Activated CD4-positive, CD25-positive, alpha-beta regulatory T cell (primary cell): Measurements from ENCODE around the gene PIP4K2C.
"Not testable (repeated sequence)": the region's sequence is repeated elsewhere in the genome, so short reads cannot be mapped to it uniquely, and the experiment has no call there.

Experiments
- DNase-seq, 4 experiments: peaks; one replicate each; lab custom pipeline; 2025; lab: John Stamatoyannopoulos, UW

PIP4K2C gene

DNA sequence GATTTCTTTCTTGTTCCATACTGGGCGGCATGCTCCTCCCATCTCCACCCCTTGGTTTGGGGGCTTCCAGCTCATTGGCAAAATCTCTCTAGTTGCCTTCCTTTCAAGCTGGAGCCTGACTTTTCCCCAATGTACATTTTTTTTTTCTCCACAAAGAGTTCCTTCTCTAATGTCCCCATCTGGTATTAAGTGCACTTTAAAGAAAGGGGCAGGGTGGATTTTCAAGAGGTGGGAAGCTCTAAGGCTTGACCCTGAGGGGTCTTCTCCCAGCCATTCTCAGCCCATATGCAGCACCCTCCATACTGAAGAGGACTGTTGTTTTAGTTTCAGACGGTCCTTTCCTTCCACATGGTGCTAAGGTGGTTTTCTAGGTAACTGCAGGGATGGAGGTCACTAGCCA is 5.8 kb upstream of the PIP4K2C start:
- DNase-seq, result no peak

- no peak for DNase-seq
Observed at GRCh38 chr12:57586128-57586527, 4.9 kb upstream of the PIP4K2C start.

GRCh38 chr12:57586832-57587429 is 4.1 kb upstream of the PIP4K2C start:
- DNase-seq, result no peak

DNA sequence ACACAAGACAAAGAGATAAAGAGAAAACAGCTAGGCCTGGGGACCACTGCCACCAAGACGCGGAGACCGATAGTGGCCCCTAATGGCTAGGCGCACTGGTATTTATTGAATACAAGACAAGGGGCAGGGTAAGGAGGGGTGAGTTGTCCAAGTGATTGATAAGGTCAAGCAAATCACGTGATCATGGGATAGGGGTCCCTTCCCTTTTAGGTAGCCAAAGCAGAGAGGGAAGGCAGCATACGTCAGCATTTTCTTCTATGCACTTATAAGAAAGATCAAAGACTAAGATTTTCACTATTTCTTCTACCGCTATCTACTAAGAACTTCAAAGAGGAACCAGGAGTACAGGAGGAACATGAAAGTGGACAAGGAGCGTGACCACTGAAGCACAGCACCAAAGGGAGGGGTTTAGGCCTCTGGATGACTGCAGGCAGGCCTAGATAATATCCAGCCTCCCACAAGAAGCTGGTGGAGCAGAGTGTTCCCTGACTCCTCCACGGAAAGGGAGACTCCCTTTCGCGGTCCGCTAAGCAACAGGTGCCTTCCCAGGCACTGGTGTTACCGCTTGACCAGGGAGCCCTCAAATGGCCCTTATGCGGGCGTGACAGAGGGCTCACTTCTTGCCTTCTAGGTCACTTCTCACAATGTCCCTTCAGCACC is 1.9 kb upstream of the PIP4K2C start:
- not testable (repeated sequence) for DNase-seq

- no peak for DNase-seq
Observed at GRCh38 chr12:57590479-57590863, 521 bp upstream of the PIP4K2C start.

- no peak for DNase-seq
Observed at GRCh38 chr12:57591782-57592325, 862 bp downstream of the PIP4K2C start.

- no peak for DNase-seq
Observed at GRCh38 chr12:57592551-57593165, 1.7 kb downstream of the PIP4K2C start.

GRCh38 chr12:57593187-57593586 is 2.2 kb downstream of the PIP4K2C start:
- no peak for DNase-seq

GRCh38 chr12:57600395-57600794 is 9.4 kb downstream of the PIP4K2C start:
- no peak for DNase-seq

- no peak for DNase-seq
Observed at GRCh38 chr12:57602544-57602943, 11.6 kb downstream of the PIP4K2C start.

- no peak for DNase-seq
Observed at GRCh38 chr12:57603324-57603723, 12.3 kb downstream of the PIP4K2C start.

GRCh38 chr12:57603815-57604453 is 12.9 kb downstream of the PIP4K2C start:
- DNase-seq, result no peak

DNA sequence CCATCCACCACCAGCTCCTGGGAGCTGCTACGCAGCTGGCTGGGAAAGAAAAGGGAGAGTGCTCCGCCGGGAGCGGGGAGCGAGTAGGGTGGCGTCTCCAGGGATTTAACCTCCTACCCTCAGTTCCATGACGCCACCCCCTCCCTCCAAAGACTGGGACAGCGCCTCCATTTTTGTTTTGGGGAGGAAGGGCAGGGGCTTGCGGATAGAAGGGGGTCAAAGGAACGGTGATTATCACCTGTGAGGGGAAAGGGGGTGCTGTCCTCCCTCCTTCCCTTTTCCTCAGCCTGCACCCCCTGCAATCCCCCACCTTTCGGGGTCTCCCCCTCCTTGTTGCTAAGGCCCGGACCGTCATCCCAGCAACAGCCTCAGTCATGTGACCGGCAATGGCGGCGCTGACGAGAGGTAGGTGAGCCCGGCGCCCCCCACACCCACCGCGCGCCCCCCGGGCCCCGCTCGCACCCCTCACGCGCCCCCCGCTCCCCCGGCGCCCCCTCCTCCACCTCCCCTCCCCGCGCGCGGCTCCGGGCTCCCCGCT is 13.5 kb downstream of the PIP4K2C start, which contains the start of gene DTX3:
Gene DTX3, plus strand, starts transcription at position 371 of the 538 bp plus-strand sequence. CDS start 1,694 bp downstream, outside the sequence.
- no peak for DNase-seq

- DNase-seq, result no peak
Observed at GRCh38 chr12:57604992-57605810, 14.2 kb downstream of the PIP4K2C start.

DNA sequence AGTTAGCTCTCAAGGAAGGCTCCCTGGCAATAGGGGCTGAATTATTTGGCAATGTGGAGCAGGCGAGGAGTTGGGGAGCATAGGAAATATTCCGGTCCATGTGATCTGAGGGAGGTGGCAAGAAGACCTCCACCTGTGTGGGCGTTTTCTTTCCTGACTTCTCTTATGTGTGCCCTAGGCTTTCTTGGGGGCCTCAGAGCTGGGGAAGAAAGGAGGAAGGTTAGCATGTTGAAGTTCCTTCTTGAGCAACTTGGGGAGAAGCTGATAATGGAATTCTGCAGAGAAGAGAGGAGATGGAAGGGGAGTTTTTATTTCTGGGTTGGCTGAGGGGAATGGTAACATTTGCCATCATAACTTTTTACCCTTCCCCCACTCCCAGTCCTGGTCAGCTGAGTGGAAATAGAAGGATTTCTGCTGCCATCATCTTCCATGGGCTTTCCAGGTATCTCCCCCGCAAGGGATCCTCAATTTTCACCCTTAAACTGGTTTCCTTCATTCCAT is 14.9 kb downstream of the PIP4K2C start:
- no peak for DNase-seq

DNA sequence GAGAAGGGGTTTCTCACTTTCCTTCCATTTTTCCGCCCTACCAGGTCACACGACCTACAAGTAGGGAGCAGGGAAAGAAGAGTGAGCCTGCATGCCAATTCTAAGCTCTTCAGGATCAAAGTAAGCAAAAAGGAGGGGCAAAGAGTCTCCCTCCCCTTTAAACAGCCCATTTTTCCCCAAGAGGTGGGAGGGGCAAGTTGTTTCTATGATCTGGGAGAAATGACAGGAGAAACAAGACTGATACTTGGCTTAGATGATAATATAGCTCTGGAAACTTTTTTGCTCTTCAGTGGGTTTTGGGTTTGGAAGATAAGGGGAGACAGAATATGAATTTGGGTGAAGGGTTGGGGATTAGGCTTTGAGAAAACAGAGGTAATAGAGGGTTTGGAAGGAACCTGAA is 15.4 kb downstream of the PIP4K2C start:
- no peak for DNase-seq

- DNase-seq, result no peak
Observed at GRCh38 chr12:57606821-57607220, 15.8 kb downstream of the PIP4K2C start.

GRCh38 chr12:57607958-57608663 is 17.1 kb downstream of the PIP4K2C start:
- no peak for DNase-seq

GRCh38 chr12:57609101-57609780 is 18.2 kb downstream of the PIP4K2C start:
- DNase-seq, result no peak
